ENCODE data around the gene F9. TPM values are rescaled to one million over a fixed set of nuclear protein-coding genes. Genes with fewer than 3 reads are reported as not detected.

The F9 gene
- polyA plus RNA-seq (2011; rRNA removed) (not detected in 2 replicates), polyA minus RNA-seq (2011; rRNA and poly(A)+ RNA removed) (not detected in 2 replicates)

DNA sequence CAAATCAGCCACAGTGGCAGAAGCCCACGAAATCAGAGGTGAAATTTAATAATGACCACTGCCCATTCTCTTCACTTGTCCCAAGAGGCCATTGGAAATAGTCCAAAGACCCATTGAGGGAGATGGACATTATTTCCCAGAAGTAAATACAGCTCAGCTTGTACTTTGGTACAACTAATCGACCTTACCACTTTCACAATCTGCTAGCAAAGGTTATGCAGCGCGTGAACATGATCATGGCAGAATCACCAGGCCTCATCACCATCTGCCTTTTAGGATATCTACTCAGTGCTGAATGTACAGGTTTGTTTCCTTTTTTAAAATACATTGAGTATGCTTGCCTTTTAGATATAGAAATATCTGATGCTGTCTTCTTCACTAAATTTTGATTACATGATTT is at the start of gene F9:
F9 (plus strand) TSS at position 190 of the 400 bp plus-strand sequence; CDS start at position 216, 26 bp downstream.
- no peak for TF ChIP-seq CTCF (IDR thresholded peaks at IDR 0.05; ENCODE audit: low read depth, low read length)
- ChIA-PET POLR2A (no interaction called here), CTCF (no interaction called here)
- Histone ChIP-seq H3K27ac (ENCODE audit: low read depth, low read length) (no peak within 1 kb of the TSS), H3K27me3 (ENCODE audit: control insufficient read depth, insufficient read depth, low read length) (no peaks in the 10 kb centered on the region), H3K9me3 (ENCODE audit: control insufficient read depth, insufficient read depth, low read length) (no peaks in the 10 kb centered on the region), H3K4me3 (ENCODE audit: low read depth, low read length) (no peak within 1 kb of the TSS)
- DNase-seq (ENCODE audit: low read depth, low spot score) = no peak

GRCh38 chrX:139483699-139484098 is 46.8 kb upstream of the F9 start:
- CTCF ChIA-PET = no interaction called here
- no peak overlapping the region for H3K27ac ChIP-seq (ENCODE audit: low read depth, low read length)
- no peak for DNase-seq (ENCODE audit: low read depth, low spot score)
- H3K27me3 ChIP-seq (ENCODE audit: control insufficient read depth, insufficient read depth, low read length) = no peaks in the 10 kb centered on the region
- H3K9me3 ChIP-seq (ENCODE audit: control insufficient read depth, insufficient read depth, low read length) = no peaks in the 10 kb centered on the region
- H3K4me3 ChIP-seq (ENCODE audit: low read depth, low read length) = no peak overlapping the region
- POLR2A ChIA-PET = no interaction called here
- no peak for TF ChIP-seq CTCF (IDR thresholded peaks at IDR 0.05; ENCODE audit: low read depth, low read length)

GRCh38 chrX:139484591-139484990 is 45.9 kb upstream of the F9 start:
- DNase-seq (ENCODE audit: low read depth, low spot score) = no peak
- no peak for TF ChIP-seq CTCF (IDR thresholded peaks at IDR 0.05; ENCODE audit: low read depth, low read length)
- no peaks in the 10 kb centered on the region for H3K9me3 ChIP-seq (ENCODE audit: control insufficient read depth, insufficient read depth, low read length)
- POLR2A ChIA-PET = no interaction called here
- no peak overlapping the region for H3K27ac ChIP-seq (ENCODE audit: low read depth, low read length)
- no peaks in the 10 kb centered on the region for H3K27me3 ChIP-seq (ENCODE audit: control insufficient read depth, insufficient read depth, low read length)
- H3K4me3 ChIP-seq (ENCODE audit: low read depth, low read length) = no peak overlapping the region
- CTCF ChIA-PET = no interaction called here

GRCh38 chrX:139495324-139495723 is 35.2 kb upstream of the F9 start:
- no peaks in the 10 kb centered on the region for H3K27me3 ChIP-seq (ENCODE audit: control insufficient read depth, insufficient read depth, low read length)
- no peak for TF ChIP-seq CTCF (IDR thresholded peaks at IDR 0.05; ENCODE audit: low read depth, low read length)
- no peak for DNase-seq (ENCODE audit: low read depth, low spot score)
- no peak overlapping the region for H3K27ac ChIP-seq (ENCODE audit: low read depth, low read length)
- CTCF ChIA-PET = no interaction called here
- no peaks in the 10 kb centered on the region for H3K9me3 ChIP-seq (ENCODE audit: control insufficient read depth, insufficient read depth, low read length)
- H3K4me3 ChIP-seq (ENCODE audit: low read depth, low read length) = no peak overlapping the region
- POLR2A ChIA-PET = no interaction called here

- no peak overlapping the region for H3K4me3 ChIP-seq (ENCODE audit: low read depth, low read length)
- no peak for DNase-seq (ENCODE audit: low read depth, low spot score)
- no peaks in the 10 kb centered on the region for H3K27me3 ChIP-seq (ENCODE audit: control insufficient read depth, insufficient read depth, low read length)
- CTCF ChIA-PET = no interaction called here
- H3K27ac ChIP-seq (ENCODE audit: low read depth, low read length) = no peak overlapping the region
- POLR2A ChIA-PET = no interaction called here
- TF ChIP-seq CTCF (IDR thresholded peaks at IDR 0.05; ENCODE audit: low read depth, low read length) = no peak
- no peaks in the 10 kb centered on the region for H3K9me3 ChIP-seq (ENCODE audit: control insufficient read depth, insufficient read depth, low read length)
These were observed 24.2 kb upstream of the F9 start for GRCh38 chrX:139506333-139506732.

Data from AG04450 (cell line).